Stomach (tissue), 9 donors: ENCODE measurements around the gene SCAMP2. TPM values are rescaled to one million over a fixed set of nuclear protein-coding genes. Genes with fewer than 3 reads are reported as not detected.
"Not testable (repeated sequence)": the region's sequence is repeated elsewhere in the genome, so short reads cannot be mapped to it uniquely, and the experiment has no call there.

ENCODE experiments used
- DNase-seq, 2 donors: peaks; one replicate each; pipeline versions ENCODE4 v3.0.0 to v3.0.0-alpha.2; 2013 to 2019
- H3K27ac ChIP-seq, 5 donors: fragments of 200-600 bp in 4 of 5; sonication (generic) in 4 of 5; one replicate each; pipeline ENCODE4 v1.5.1; 2013 to 2019; ENCODE audit warnings: mild to moderate bottlenecking in 1 of 5, moderate library complexity in 1 of 5
- H3K27me3 ChIP-seq, 3 donors: fragments of 200-600 bp; sonication (generic); one replicate each; pipeline ENCODE4 v1.5.1; 2017 to 2019; ENCODE audit warnings: mixed run types in 1 of 3
- H3K36me3 ChIP-seq, 4 donors: fragments of 200-600 bp; sonication (generic); 1 replicate in 3 of 4; 2 replicates in 1 of 4; pipeline ENCODE4 v1.5.1; 2016 to 2019
- H3K4me1 ChIP-seq, 4 donors: fragments of 200-600 bp; sonication (generic); one replicate each; pipeline ENCODE4 v1.5.1; 2016 to 2019
- H3K4me3 ChIP-seq, 4 donors: fragments of 200-600 bp; sonication (generic) in 3 of 4; one replicate each; pipeline ENCODE4 v1.5.1; 2016 to 2019; ENCODE audit warnings: mild to moderate bottlenecking in 1 of 4
- H3K9me3 ChIP-seq, 4 donors: fragments of 200-600 bp; sonication (generic); one replicate each; pipeline ENCODE4 v1.5.1; 2016 to 2019
- CTCF ChIP-seq, 7 experiments: fragments of 450-650 bp in 4 of 7; fragments of 200-600 bp in 3 of 7; sonication (generic) in 3 of 7; IDR thresholded peaks; one replicate each; pipeline ENCODE4 v1.5.1; 2016 to 2019; ENCODE audit warnings: antibody characterized with exemption in 7 of 7, control low read depth in 2 of 7, mild to moderate bottlenecking in 1 of 7
- EP300 ChIP-seq: sonication (generic); formaldehyde crosslinking; IDR thresholded peaks from one replicate; pipeline ENCODE4 v1.6.1; 2017; ENCODE audit warnings: antibody characterized with exemption
- POLR2A ChIP-seq, 4 donors: fragments of 450-650 bp; IDR thresholded peaks; one replicate each; pipeline ENCODE4 v1.6.1; 2016; ENCODE audit warnings: antibody characterized with exemption in 4 of 4, control low read depth in 2 of 4, mild to moderate bottlenecking in 1 of 4, moderate library complexity in 1 of 4
- POLR2AphosphoS5 ChIP-seq, 3 donors: sonication (generic); formaldehyde crosslinking; IDR thresholded peaks; one replicate each; pipeline ENCODE4 v1.6.1; 2016; ENCODE audit warnings: antibody characterized with exemption in 3 of 3
- whole genome bisulfite sequencing, 5 donors: extraction: QIAGEN DNeasy Blood & Tissue Kit in 3 of 5; methylation state at CpG; one replicate each; pipeline versions ENCODE4 v1.1.5 to v1.1.7; 2013 to 2018; 5-methylcytosine and 5-hydroxymethylcytosine counted together
- intact Hi-C: fragments of 100-400 bp; cut with DNase I; formaldehyde crosslinking; loops from one replicate; pipeline ENCODE4 v1.15.1; 2023; ENCODE audit warnings: low total_unique reads
- polyA plus RNA-seq, 3 donors: library from polyadenylated mRNA; stranded (reverse); fragments of 200-250 nt; gene quantifications; one replicate each; pipeline ENCODE4 v1.2.3, GENCODE V29; 2013
- total RNA-seq, 5 donors: library from RNA; depleted of rRNA; stranded (reverse); fragments of >200 nt; gene quantifications; one replicate each; pipeline versions ENCODE4 v1.1.0 to v1.2.3, GENCODE V29; 2014 to 2016
- donor health status: healthy with polysubstance abuse.
- donor health status: Bipolar disorder and iron deficiency.
- donor health status: healthy.

SCAMP2 gene
- total and polyA plus RNA-seq, 8 donors = 16.8 to 134 (median 38.9) TPM

GRCh38 chr15:74901612-74902063 lies 28.5 kb upstream of the SCAMP2 start:
- intact Hi-C loops = no loop called here
- H3K36me3 ChIP-seq = peaks cover 31 to 80% (median 77%) of the 10 kb centered on the region in 4 donors

GRCh38 chr15:74897300-74897701 lies 24.1 kb upstream of the SCAMP2 start:
- 78 to 100% (median 83%) methylated on average over 3 to 6 of the region's 6 CpGs for WGBS, 5 donors
- no peaks in the 10 kb centered on the region for H3K9me3 ChIP-seq
- intact Hi-C loops = loop anchor here (10.0 kb wide), 1 partner anchor 52 kb away; the partner anchor contains the start of gene ULK3
- peaks cover 0 to 33% (median 17%) of the 10 kb centered on the region in 4 donors for H3K4me1 ChIP-seq
- no peak for DNase-seq
- TF ChIP-seq POLR2A (IDR thresholded peaks at IDR 0.05) (no peak), CTCF (IDR thresholded peaks at IDR 0.05) (no peak), POLR2AphosphoS5 (IDR thresholded peaks at IDR 0.05) (no peak), EP300 (no peak)
- peaks cover 24 to 85% (median 80%) of the 10 kb centered on the region in 4 donors for H3K36me3 ChIP-seq
- H3K4me3 ChIP-seq = no peak overlapping the region
- H3K27me3 ChIP-seq = no peaks in the 10 kb centered on the region
- no peak overlapping the region for H3K27ac ChIP-seq

More at GRCh38 chr15:74901612-74902063, 28.5 kb upstream of the SCAMP2 start:
- Histone ChIP-seq H3K4me3 (no peak overlapping the region), H3K27ac (peak overlapping the region in 4 of 5 donors; percentile 3 to 48 (median 20)), H3K27me3 (no peaks in the 10 kb centered on the region), H3K4me1 (peaks cover 13 to 43% (median 37%) of the 10 kb centered on the region in 4 donors), H3K9me3 (no peaks in the 10 kb centered on the region)
- WGBS, 5 donors = 8 to 15% (median 10%) methylated on average over 5 of the region's 5 CpGs
- DNase-seq = peak; percentile 74 to 83
- TF ChIP-seq EP300 (no peak), POLR2AphosphoS5 (IDR thresholded peaks at IDR 0.05) (peak in 1 of 3 donors; percentile 49), POLR2A (IDR thresholded peaks at IDR 0.05) (no peak), CTCF (IDR thresholded peaks at IDR 0.05) (peak in 6 of 7 experiments; percentile 46 to 98 (median 90))

- H3K36me3 ChIP-seq = peaks cover 23 to 85% (median 82%) of the 10 kb centered on the region in 4 donors
- no peaks in the 10 kb centered on the region for H3K9me3 ChIP-seq
- TF ChIP-seq POLR2A (IDR thresholded peaks at IDR 0.05) (no peak), EP300 (no peak)
- no peak overlapping the region for H3K4me3 ChIP-seq
- no peaks in the 10 kb centered on the region for H3K27me3 ChIP-seq
- intact Hi-C loops = loop anchor here (10.0 kb wide), 1 partner anchor 52 kb away; the partner anchor contains the start of gene ULK3
- 80 to 91% (median 85%) methylated on average over 3 of the region's 3 CpGs for whole genome bisulfite sequencing, 5 donors
- H3K27ac ChIP-seq = no peak overlapping the region
- DNase-seq = no peak
- peaks cover 0 to 33% (median 16%) of the 10 kb centered on the region in 4 donors for H3K4me1 ChIP-seq
Observed at GRCh38 chr15:74896316-74896715, 23.2 kb upstream of the SCAMP2 start.

- intact Hi-C loops = loop anchor here (10.0 kb wide), 1 partner anchor 51 kb away; the partner anchor contains the start of gene ULK3
- peaks cover 2 to 33% (median 17%) of the 10 kb centered on the region in 4 donors for H3K4me1 ChIP-seq
- WGBS, 5 donors = 84 to 97% (median 95%) methylated on average over 5 to 6 of the region's 6 CpGs
- peaks cover 19 to 82% (median 78%) of the 10 kb centered on the region in 4 donors for H3K36me3 ChIP-seq
- no peak overlapping the region for H3K27ac ChIP-seq
- no peak for TF ChIP-seq CTCF (IDR thresholded peaks at IDR 0.05)
- TF ChIP-seq POLR2AphosphoS5 (IDR thresholded peaks at IDR 0.05) = no peak
- TF ChIP-seq EP300 = no peak
- TF ChIP-seq POLR2A (IDR thresholded peaks at IDR 0.05) = no peak
- no peaks in the 10 kb centered on the region for H3K27me3 ChIP-seq
- H3K4me3 ChIP-seq = no peak overlapping the region
- no peaks in the 10 kb centered on the region for H3K9me3 ChIP-seq
- no peak for DNase-seq
Observed at GRCh38 chr15:74895830-74896229, 22.7 kb upstream of the SCAMP2 start.

- Histone ChIP-seq H3K4me1 (peaks cover 9 to 42% (median 28%) of the 10 kb centered on the region in 4 donors), H3K36me3 (peaks cover 8 to 68% (median 63%) of the 10 kb centered on the region in 4 donors)
- WGBS, 5 donors = 93 to 99% (median 96%) methylated on average over 7 of the region's 7 CpGs
- intact Hi-C loops = loop anchor here (10.0 kb wide), 1 partner anchor 50 kb away; the partner anchor contains the start of gene ULK3
- H3K4me3 ChIP-seq, DNase-seq, H3K27me3 ChIP-seq, H3K27ac ChIP-seq, H3K9me3 ChIP-seq: not testable (repeated sequence)
Observed at GRCh38 chr15:74894383-74894782, 21.2 kb upstream of the SCAMP2 start.
